SK-N-SH treated with all-trans-retinoic acid at 6 μM for 48 hours (cell line): ENCODE results near the gene NPHS1.

Experiments used
- ATAC-seq: fragments of 200-7000 bp; cut with Tn5 transposase; 3 replicates; pipeline ENCODE4 v1.9.1; 2020; ENCODE audit warnings: mild to moderate bottlenecking, moderate library complexity
- ESRRG ChIP-seq: fragments of 250-450 bp; sonication (Bioruptor Pico); IDR thresholded peaks from 2 replicates; pipeline ENCODE4 v1.6.1; 2021; ENCODE audit warnings: mild to moderate bottlenecking
- GLIS3 ChIP-seq: fragments of 250-450 bp; sonication (Bioruptor Pico); IDR thresholded peaks from 2 replicates; pipeline ENCODE4 v1.5.0; 2020; ENCODE audit warnings: mild to moderate bottlenecking, moderate library complexity
- OSR1 ChIP-seq: fragments of 250-450 bp; sonication (Bioruptor Pico); IDR thresholded peaks from 2 replicates; pipeline ENCODE4 v1.8.0; 2022; ENCODE audit warnings: moderate library complexity, mild to moderate bottlenecking, inconsistent platforms
- RARB ChIP-seq: fragments of 250-450 bp; sonication (Bioruptor Pico); IDR thresholded peaks from 2 replicates; pipeline ENCODE4 v1.8.0; 2021; ENCODE audit warnings: mild to moderate bottlenecking, moderate library complexity
- SNAI2 ChIP-seq: fragments of 250-450 bp; sonication (Bioruptor Pico); IDR thresholded peaks from 2 replicates; pipeline ENCODE4 v1.5.0; 2020; ENCODE audit warnings: mild to moderate bottlenecking, moderate library complexity
- TCF4 ChIP-seq: fragments of 250-450 bp; sonication (Bioruptor Pico); IDR thresholded peaks from 2 replicates; pipeline ENCODE4 v1.8.0; 2021; ENCODE audit warnings: mild to moderate bottlenecking, moderate library complexity, borderline replicate concordance
- TOX ChIP-seq: fragments of 250-450 bp; sonication (Bioruptor Pico); IDR thresholded peaks from 2 replicates; pipeline ENCODE4 v1.8.0; 2021; ENCODE audit warnings: mild to moderate bottlenecking, moderate library complexity, borderline replicate concordance
- ZC3H10 ChIP-seq: fragments of 250-450 bp; sonication (Bioruptor Pico); IDR thresholded peaks from 2 replicates; pipeline ENCODE4 v1.5.1; 2021; ENCODE audit warnings: mild to moderate bottlenecking, moderate library complexity
- ZFP30 ChIP-seq: fragments of 450-650 bp; formaldehyde crosslinking; IDR thresholded peaks from 2 replicates; pipeline ENCODE4 v1.5.0; 2022; ENCODE audit warnings: mild to moderate bottlenecking, moderate library complexity
- ZNF70 ChIP-seq: fragments of 450-650 bp; formaldehyde crosslinking; IDR thresholded peaks from 2 replicates; pipeline ENCODE4 v1.5.0; 2020; ENCODE audit warnings: mild to moderate bottlenecking, moderate library complexity
- ZNF8 ChIP-seq: fragments of 450-650 bp; formaldehyde crosslinking; IDR thresholded peaks from 2 replicates; pipeline ENCODE4 v1.5.0; 2020; ENCODE audit warnings: mild to moderate bottlenecking, moderate library complexity
- TF ChIP-seq, protein P1 (sequence below): fragments of 250-450 bp; sonication (Bioruptor Pico); IDR thresholded peaks from 2 replicates; pipeline ENCODE4 v1.8.0; 2021; ENCODE audit warnings: low read depth, mild to moderate bottlenecking, moderate library complexity, borderline replicate concordance
- TF ChIP-seq, protein P2 (sequence below): fragments of 250-450 bp; sonication (Bioruptor Pico); IDR thresholded peaks from 2 replicates; pipeline ENCODE4 v1.5.0; 2020; ENCODE audit warnings: mild to moderate bottlenecking, moderate library complexity
- TF ChIP-seq, protein P3 (sequence below): fragments of 250-450 bp; sonication (Bioruptor Pico); IDR thresholded peaks from 2 replicates; pipeline ENCODE4 v1.8.0; 2020; ENCODE audit warnings: mild to moderate bottlenecking, moderate library complexity, borderline replicate concordance

Gene NPHS1

DNA sequence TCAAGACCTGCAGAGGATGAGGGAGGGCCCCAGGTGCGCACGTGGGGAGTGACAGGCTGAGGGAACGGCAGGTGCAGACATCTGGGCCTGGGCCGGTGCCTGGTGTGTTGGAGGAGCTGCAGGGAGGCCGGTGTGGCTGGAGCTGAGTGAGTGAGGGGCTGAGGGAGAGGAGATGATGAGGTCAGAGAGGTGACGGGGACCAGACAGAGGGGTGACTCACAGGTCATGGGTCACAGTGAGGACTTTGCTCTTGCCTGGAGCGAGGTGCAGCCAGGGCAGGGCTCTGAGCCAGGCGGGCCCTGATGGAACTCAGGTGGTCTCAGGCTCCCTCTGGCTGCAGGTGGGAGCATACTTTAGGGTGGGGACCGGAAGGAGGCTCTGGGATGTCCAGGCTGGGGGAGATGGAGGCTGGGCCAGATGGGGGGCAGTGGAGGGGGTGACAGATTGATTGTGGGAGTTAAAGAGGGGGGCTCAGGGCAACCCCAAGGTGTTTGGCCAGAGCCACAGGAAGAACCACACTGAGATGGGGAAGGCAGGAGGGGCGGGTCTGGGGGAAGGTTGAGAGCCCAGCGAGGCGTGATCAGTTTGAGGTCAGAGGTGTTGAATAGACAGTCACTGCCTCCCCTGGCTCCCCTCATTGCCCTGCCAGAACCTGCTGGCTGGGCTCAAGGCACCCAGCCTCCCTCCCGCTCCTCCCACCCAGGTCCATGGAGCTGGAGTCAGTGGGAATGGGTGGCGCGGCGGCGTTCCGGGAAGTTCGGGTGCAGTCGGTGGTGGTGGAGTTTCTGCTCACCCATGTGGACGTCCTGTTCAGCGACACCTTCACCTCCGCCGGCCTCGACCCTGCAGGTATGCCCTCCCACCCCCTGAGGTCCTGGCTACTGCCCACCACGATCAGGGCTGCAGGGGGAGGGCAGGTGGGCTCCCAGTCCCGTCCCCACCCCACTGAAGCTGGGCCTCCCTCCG is 68.6 kb downstream of the NPHS1 start:
- no peak for ATAC-seq
- TF ChIP-seq, protein P1, sequence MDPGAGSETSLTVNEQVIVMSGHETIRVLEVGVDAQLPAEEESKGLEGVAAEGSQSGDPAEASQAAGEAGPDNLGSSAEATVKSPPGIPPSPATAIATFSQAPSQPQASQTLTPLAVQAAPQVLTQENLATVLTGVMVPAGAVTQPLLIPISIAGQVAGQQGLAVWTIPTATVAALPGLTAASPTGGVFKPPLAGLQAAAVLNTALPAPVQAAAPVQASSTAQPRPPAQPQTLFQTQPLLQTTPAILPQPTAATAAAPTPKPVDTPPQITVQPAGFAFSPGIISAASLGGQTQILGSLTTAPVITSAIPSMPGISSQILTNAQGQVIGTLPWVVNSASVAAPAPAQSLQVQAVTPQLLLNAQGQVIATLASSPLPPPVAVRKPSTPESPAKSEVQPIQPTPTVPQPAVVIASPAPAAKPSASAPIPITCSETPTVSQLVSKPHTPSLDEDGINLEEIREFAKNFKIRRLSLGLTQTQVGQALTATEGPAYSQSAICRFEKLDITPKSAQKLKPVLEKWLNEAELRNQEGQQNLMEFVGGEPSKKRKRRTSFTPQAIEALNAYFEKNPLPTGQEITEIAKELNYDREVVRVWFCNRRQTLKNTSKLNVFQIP (CRISPR knock-in tag), result no peak
- TF ChIP-seq ZNF8 (CRISPR knock-in tag) (no peak), RARB (CRISPR knock-in tag) (no peak), ESRRG (CRISPR knock-in tag) (no peak), ZFP30 (CRISPR knock-in tag) (no peak)

DNA sequence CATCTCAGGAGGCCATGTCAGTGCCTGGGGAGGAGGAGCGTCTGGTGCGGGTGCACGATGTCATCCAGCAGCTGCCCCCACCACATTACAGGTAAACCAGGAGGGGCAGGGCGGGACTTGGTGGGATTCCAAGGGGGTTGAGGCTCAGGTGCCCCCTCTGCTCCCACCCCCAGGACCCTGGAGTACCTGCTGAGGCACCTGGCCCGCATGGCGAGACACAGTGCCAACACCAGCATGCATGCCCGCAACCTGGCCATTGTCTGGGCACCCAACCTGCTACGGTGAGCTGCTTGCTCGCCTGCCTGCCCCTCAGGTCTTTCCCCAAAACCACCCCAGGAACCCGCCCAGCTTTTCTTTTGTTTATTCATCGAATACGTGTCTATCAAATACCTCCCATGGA is 69.7 kb downstream of the NPHS1 start:
- TF ChIP-seq, protein P2, sequence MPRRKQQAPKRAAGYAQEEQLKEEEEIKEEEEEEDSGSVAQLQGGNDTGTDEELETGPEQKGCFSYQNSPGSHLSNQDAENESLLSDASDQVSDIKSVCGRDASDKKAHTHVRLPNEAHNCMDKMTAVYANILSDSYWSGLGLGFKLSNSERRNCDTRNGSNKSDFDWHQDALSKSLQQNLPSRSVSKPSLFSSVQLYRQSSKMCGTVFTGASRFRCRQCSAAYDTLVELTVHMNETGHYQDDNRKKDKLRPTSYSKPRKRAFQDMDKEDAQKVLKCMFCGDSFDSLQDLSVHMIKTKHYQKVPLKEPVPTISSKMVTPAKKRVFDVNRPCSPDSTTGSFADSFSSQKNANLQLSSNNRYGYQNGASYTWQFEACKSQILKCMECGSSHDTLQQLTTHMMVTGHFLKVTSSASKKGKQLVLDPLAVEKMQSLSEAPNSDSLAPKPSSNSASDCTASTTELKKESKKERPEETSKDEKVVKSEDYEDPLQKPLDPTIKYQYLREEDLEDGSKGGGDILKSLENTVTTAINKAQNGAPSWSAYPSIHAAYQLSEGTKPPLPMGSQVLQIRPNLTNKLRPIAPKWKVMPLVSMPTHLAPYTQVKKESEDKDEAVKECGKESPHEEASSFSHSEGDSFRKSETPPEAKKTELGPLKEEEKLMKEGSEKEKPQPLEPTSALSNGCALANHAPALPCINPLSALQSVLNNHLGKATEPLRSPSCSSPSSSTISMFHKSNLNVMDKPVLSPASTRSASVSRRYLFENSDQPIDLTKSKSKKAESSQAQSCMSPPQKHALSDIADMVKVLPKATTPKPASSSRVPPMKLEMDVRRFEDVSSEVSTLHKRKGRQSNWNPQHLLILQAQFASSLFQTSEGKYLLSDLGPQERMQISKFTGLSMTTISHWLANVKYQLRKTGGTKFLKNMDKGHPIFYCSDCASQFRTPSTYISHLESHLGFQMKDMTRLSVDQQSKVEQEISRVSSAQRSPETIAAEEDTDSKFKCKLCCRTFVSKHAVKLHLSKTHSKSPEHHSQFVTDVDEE, result no peak
- TF ChIP-seq, protein P1 (CRISPR knock-in tag), result no peak
- TF ChIP-seq, protein P3, sequence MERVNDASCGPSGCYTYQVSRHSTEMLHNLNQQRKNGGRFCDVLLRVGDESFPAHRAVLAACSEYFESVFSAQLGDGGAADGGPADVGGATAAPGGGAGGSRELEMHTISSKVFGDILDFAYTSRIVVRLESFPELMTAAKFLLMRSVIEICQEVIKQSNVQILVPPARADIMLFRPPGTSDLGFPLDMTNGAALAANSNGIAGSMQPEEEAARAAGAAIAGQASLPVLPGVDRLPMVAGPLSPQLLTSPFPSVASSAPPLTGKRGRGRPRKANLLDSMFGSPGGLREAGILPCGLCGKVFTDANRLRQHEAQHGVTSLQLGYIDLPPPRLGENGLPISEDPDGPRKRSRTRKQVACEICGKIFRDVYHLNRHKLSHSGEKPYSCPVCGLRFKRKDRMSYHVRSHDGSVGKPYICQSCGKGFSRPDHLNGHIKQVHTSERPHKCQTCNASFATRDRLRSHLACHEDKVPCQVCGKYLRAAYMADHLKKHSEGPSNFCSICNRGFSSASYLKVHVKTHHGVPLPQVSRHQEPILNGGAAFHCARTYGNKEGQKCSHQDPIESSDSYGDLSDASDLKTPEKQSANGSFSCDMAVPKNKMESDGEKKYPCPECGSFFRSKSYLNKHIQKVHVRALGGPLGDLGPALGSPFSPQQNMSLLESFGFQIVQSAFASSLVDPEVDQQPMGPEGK, result no peak
- no peak for TF ChIP-seq SNAI2 (CRISPR knock-in tag)
- no peak for TF ChIP-seq ZNF70 (CRISPR knock-in tag)
- no peak for TF ChIP-seq OSR1 (CRISPR knock-in tag)
- no peak for TF ChIP-seq ZC3H10 (CRISPR knock-in tag)
- no peak for TF ChIP-seq ZFP30 (CRISPR knock-in tag)
- ATAC-seq, result no peak

DNA sequence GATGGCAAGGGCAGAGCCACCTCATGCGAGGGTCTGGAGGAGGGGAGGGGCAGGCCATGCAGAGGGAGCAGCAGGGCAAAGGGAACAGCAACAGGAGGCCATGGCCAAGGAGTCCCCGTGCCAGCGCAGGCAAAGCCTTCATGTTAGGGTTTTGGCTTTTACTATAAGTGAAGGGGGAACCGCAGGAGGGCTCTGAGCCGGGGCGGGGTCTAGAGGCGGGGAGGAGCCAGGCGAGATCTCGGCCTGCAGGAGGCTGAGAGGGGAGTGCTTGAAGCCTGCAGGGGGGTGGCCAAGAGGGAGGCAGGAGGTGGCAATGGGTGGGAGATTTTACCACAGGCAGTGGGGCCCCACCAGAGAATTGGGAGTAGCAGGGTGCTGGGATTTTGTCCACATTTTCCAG is 70.7 kb downstream of the NPHS1 start:
- TF ChIP-seq OSR1 (CRISPR knock-in tag), result no peak
- no peak for TF ChIP-seq TCF4 (CRISPR knock-in tag)
- TF ChIP-seq, protein P3, result no peak
- no peak for TF ChIP-seq SNAI2 (CRISPR knock-in tag)
- no peak for TF ChIP-seq ZFP30 (CRISPR knock-in tag)
- TF ChIP-seq GLIS3 (CRISPR knock-in tag), result no peak
- no peak for TF ChIP-seq ZNF8 (CRISPR knock-in tag)
- TF ChIP-seq, protein P1 (CRISPR knock-in tag), result no peak
- no peak for TF ChIP-seq TOX
- no peak for ATAC-seq
